GM21447 (cell line): ENCODE results near the gene CLSTN2.

Experiments used
- ATAC-seq: cut with Tn5 transposase; IDR thresholded peaks from one replicate; pipeline ENCODE4 v1.9.1; 2021; ENCODE audit not compliant: unreplicated experiment

Gene CLSTN2

GRCh38 chr3:140573011-140573410, 638.0 kb downstream of the CLSTN2 start:
- ATAC-seq: no peak

GRCh38 chr3:140574375-140574774, 639.4 kb downstream of the CLSTN2 start:
- ATAC-seq: no peak

DNA sequence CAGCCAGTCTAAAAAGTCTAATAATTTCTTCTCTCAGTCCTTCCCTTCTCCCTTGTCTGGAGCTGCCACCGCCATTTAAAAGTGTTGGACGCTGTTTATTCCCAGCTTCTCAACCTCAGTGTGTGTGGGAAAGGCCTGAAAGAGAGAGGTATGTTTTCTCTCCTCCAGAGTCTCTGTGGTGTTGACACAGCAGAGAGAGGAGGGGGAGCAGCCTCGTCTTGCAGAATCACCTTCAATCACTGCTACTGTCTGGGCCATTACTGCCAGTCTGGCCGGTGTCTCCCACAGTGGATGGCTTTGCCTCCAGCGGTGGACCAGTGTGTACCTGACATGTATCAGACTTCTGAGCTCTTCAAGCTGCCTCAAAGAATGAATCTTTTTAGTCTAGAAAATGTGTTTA, 641.5 kb downstream of the CLSTN2 start:
- ATAC-seq: no peak

DNA sequence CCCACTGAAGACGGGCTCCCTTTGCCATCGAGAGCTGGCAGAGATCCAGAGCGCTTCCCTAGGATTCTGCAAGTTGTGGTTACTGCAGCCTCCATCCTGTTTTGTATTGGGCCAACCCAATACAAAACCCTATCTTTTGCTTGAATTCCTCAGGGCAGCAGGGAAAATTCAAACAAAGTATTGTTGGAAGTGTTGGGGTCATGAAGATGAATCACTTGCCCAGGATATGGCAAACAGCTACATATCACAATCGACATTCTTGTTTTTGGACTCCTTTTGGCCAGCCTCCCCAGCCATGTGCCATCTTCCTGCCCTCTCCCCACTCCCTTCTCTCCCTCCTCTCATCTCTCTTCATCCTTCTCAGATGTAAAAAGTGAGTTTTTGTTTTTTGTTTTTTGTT, 642.9 kb downstream of the CLSTN2 start:
- no peak for ATAC-seq

- no peak for ATAC-seq
Measured at GRCh38 chr3:140579260-140579659, 644.3 kb downstream of the CLSTN2 start.

- no peak for ATAC-seq
Measured at GRCh38 chr3:140580746-140581145, 645.8 kb downstream of the CLSTN2 start.

- no peak for ATAC-seq
Measured at GRCh38 chr3:140584549-140584948, 649.6 kb downstream of the CLSTN2 start.

GRCh38 chr3:140585828-140586227, 650.8 kb downstream of the CLSTN2 start:
- no peak for ATAC-seq

DNA sequence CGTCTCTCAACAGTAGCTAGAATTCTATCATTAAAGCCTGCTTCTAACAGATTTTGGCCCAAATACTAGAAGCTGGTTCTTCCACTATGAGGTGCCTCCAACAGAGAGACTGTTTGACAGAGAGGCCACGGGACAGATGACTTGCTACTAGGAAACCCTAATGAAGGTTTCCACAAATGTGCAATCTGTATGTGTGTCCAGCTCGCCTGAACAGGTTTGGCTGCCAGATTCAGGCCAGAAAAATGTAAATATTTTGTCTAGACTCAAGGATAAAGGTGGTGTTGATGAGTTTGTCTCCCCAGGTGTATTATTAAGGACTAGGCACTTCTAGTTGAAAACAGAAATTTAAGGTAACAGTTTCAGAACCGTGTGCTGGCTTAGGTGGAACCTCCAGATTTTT, 651.3 kb downstream of the CLSTN2 start:
- ATAC-seq: no peak

DNA sequence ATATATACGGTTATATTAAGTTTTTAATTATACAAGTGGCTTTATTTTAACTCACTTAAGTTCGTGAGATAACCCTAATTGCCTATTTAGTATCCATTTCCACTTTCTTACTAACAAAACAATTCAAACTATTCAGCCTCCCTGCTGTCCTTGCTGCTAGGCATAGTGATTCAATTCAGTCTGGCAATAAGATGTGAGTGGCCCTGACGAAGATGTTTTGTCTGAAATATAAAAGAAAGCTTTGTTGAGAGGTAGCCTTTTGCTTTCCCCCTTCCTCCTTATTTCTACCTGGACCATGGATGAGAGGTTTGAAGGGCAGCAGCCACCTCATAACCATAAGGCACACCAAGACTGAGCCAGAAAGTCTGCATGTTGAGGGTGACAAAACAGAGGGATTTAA, 653.6 kb downstream of the CLSTN2 start:
- no peak for ATAC-seq

DNA sequence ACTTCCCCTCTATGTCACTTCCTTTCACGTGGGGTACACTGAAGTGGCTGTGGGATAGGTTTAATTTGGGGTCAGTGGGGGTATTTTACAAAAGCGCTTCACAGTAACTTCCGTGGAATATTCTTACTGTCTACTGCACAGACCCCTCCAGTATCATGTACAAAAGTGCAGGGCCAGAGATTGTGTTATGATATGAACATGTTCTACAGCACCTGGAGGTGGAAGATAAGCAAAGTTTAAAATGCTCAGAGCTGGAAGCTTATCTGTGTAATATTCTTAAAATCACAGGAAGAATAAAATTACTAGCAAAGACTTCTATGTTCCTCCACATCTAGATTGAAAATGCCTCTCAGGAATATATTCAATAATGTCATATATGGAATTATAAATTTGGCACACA, 658.8 kb downstream of the CLSTN2 start:
- no peak for ATAC-seq

- ATAC-seq: no peak
Measured at GRCh38 chr3:140595295-140595694, 660.3 kb downstream of the CLSTN2 start.

GRCh38 chr3:140597364-140597763, 662.4 kb downstream of the CLSTN2 start:
- no peak for ATAC-seq

DNA sequence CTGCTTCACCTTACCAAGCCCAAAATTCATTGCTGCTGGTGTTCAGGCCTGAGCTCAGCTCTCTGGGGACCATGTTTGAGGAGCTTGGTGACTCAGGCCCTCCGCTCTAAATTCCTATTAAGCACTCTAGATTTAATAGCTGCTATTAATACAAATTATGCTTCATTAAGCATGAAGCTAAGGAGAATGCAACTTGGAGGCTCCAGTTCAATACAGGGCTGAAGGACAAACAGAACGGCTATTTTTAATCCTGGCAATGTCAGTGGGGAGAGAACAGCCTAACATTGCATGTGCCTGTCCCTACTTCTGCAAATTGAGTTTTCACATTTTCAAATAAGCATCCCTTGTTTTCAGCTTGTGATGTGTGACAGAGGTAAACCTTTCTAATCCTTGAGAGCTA, 662.8 kb downstream of the CLSTN2 start:
- ATAC-seq: no peak

GRCh38 chr3:140599009-140599408, 664.0 kb downstream of the CLSTN2 start:
- no peak for ATAC-seq

GRCh38 chr3:140599496-140599895, 664.5 kb downstream of the CLSTN2 start:
- ATAC-seq: no peak

DNA sequence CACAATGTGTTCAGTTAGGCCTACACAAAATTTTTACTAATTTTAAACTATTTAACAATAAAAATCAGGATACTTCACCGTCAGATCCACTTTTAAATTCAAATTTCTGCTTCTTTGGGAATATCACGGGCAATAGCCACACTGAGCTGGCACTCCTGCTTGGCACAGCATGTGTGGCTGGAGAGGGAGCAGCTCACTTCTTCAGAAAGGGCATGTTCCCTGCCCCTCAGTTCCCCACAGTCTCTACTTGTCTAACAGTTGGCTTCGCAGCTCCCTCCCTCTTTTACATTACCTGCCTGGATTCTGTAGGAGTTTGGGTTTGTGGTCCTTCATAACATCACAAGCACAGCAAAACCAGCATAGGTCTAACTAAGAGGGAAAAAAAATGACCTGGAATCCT, 666.9 kb downstream of the CLSTN2 start:
- no peak for ATAC-seq

DNA sequence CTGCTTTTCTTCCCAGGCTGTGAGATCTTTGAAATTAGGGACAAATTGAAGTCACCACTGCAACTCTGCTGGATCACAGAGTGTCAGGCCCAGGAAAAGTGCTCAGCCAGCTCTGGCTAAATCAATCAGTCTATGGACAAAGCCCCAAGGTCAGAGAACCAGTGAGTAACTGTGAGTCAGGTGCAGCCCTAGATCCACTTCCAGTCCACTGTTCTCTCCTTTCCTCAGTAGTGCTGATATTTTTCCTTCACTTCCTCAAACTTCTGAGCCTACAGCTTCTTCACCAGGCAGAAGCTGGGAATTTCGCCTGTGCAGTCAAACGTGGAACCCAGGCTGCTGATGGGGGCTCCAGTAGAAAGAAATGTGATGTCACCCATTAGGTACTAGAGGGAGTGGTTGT, 667.8 kb downstream of the CLSTN2 start:
- no peak for ATAC-seq

GRCh38 chr3:140603766-140604165, 668.8 kb downstream of the CLSTN2 start:
- ATAC-seq: no peak

- ATAC-seq: no peak
Measured at GRCh38 chr3:140610544-140610943, 675.6 kb downstream of the CLSTN2 start.

DNA sequence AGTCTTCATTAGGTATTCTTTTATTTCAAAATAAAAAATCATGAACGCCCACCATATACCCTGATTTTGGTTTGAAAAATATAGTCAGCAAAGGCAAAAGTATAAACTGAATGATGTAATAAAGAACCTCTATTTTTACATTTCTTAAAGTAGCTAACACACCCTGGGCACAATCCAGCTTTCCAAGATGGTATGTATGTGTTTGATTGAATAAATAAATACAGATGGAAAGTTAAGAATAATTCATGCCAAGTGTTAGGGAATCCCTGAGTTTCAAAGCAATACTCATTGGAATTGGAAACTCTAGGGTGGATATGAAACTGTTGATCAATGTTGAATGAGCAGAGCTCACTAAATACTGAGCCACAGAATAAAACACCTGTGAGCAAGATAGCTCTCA, 679.0 kb downstream of the CLSTN2 start:
- no peak for ATAC-seq

- no peak for ATAC-seq
Measured at GRCh38 chr3:140617135-140617534, 682.1 kb downstream of the CLSTN2 start.

- ATAC-seq: no peak
Measured at GRCh38 chr3:140626856-140627255, 691.9 kb downstream of the CLSTN2 start.
